AG09319 (cell line): ENCODE results near the gene FCGR3A.
"Not testable (repeated sequence)": the region's sequence is repeated elsewhere in the genome, so short reads cannot be mapped to it uniquely, and the experiment has no call there.

ENCODE experiments used
- DNase-seq: peaks from one replicate; pipeline ENCODE4 v3.0.0-alpha.2; 2010; ENCODE audit warnings: low read depth; ENCODE audit errors: extremely low read depth

FCGR3A gene

GRCh38 chr1:161557506-161558450, 8.2 kb upstream of the FCGR3A start:
- not testable (repeated sequence) for DNase-seq

DNA sequence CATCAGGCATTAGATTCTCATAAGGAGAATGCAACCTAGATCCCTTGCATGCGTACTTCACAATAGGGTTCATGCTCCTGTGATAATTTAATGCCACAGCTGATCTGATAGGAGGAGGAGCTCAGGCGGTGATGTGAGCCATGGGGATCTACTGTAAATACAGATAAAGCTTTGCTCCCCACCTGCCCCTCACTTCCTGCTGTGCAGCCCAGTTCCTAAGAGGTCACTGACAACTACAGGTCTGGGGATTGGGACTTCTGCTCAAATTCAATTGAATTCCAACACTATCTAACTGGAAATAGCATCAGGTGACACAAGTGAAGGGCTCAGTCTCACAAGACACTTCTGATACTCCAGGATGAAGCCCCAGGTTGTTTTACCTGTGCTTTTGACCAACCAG, 7.4 kb upstream of the FCGR3A start:
- DNase-seq, result not testable (repeated sequence)

DNA sequence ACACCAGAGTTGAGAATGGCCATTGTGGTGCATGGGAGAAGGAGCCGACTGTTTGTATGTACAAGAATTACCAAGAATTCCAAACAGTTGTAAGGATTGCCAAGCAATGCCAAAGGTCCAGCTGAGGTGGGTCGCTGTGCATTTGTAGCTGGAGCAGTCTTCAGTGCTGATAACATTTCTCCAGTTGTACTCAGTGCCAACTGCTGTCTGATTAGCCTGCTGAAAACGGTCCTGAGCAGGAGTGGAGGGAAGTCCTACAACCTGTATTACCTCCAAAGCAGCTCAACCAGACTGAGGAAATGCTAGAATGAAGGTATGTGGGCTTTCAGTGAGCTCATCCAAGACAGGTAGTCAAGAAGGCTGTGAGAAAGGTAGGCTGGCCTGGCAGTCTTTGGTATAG, 6.5 kb upstream of the FCGR3A start:
- DNase-seq, result not testable (repeated sequence)

- not testable (repeated sequence) for DNase-seq
These were observed 5.3 kb upstream of the FCGR3A start for GRCh38 chr1:161554815-161555417.

DNA sequence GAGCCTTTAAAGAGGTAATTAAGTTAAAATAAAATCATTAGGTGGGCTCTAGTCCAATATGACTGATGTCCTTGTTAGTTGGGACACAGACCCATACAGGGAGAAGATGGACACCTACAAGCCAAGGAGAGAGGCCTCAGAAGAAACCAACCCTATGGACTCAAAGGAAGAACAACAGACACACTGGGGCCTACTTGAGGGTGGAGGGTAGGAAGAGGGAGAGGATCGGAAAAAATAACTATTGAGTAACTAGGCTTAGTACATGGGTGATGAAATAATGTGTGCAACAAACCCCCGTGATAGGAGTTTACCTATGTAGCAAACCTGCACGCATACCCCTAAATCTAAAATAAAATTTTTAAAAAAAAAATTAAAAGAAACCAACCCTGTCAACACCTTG, 4.7 kb upstream of the FCGR3A start:
- not testable (repeated sequence) for DNase-seq

GRCh38 chr1:161553631-161554030, 4.0 kb upstream of the FCGR3A start:
- not testable (repeated sequence) for DNase-seq

DNA sequence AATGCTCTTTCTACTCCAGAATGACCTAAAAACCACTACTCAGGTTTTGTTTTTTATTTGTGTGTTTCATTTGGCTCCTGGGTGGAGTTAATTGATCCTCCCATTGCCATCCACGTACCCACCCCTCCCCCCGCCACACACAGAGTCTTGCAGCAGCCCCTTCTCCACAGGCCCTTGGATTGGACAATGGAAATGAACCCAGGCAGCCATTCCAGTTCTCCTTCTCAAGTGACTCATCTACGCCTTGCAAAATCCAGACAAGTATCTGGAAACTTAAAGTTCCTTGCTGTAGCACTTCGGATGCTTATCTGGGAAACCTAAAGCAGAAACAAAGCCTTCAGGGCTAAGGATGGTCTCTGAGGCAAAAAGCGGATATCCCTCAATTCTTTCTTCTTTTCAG, 1.3 kb upstream of the FCGR3A start:
- DNase-seq, result not testable (repeated sequence)

GRCh38 chr1:161548749-161549406, 740 bp downstream of the FCGR3A start:
- DNase-seq, result not testable (repeated sequence)

- not testable (repeated sequence) for DNase-seq
These were observed 1.4 kb downstream of the FCGR3A start for GRCh38 chr1:161547995-161548741.

GRCh38 chr1:161545005-161545731, 4.5 kb downstream of the FCGR3A start:
- DNase-seq, result not testable (repeated sequence)

- DNase-seq, result not testable (repeated sequence)
These were observed 6.5 kb downstream of the FCGR3A start for GRCh38 chr1:161543125-161543524.

DNA sequence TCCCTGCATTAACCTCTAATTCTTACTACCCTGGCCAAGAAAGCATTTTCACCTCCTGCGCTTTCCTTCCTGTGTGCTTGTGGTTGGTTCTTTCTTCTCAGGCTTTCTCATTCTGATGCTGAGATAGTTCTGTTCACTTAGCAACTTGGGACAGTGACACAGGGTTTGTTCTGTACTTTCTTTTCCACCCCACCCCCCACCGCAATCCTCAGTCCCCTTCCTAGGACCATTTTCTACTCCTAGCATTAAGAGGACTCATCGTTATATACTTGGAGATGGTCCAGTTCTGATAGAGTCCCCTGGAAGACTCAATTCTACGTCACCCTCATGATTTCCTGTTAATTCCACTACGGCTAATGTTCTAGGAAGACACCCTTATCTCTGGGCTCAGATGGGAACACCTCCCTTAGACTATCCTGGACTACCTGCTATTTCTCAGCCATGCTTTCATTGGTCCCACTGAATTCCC, 7.5 kb downstream of the FCGR3A start:
- not testable (repeated sequence) for DNase-seq

DNA sequence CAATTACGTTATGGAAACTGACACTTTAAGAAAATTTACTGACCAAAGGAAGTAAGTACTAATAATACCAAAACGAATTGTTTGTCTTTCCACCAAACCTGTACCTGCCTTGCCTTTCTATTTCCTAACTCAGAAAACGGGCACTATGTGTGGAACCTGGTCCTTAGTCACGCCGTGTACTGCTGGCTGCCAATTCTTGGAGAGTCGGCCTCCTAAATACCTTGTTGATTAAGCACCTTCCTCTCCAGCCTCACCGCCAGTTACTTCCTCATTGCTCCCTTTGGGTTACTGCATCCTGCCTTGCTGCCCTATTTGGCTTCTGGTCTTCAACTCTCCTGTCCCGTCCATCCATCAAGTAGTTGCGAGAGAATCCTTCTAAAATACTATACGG, 9.1 kb downstream of the FCGR3A start:
- not testable (repeated sequence) for DNase-seq

DNA sequence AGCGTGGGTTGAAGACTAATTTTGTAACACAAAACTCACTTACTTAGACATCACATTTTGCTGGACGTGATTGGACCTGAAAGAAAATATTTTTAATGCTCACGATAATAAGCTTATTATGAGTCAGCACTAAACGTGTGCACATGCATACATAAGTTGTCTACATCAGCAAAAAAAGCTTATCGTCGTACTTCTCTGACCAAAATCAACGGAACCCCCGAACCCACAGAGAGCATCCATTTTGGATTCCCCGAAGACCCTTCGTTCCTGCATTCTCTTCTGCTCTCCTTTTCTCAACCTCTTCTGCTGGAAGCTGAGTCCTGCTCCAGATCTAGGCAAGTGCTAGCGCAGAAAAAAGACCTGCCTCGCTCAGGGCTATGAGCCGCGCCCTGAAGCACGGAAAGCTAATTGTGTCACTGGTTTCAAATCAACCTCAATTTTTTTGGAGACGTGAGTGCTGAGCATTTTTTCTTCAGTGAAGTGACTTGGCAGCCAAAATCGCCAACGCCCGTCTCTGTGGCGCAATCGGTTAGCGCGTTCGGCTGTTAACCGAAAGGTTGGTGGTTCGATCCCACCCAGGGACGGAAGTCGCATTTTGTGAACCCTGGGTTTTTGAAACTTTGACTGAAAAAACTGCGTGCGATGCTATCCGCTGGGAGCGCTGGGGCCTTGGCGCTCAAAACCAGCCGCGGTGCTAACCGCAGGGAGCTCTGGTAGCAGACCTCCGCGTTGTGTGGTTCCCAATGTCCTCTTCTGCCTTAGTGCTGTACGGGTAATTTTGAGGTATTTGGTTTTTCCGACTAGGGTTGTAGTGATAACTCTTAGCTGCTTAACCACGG, 9.7 kb downstream of the FCGR3A start:
- peak; percentile 59 for DNase-seq

DNA sequence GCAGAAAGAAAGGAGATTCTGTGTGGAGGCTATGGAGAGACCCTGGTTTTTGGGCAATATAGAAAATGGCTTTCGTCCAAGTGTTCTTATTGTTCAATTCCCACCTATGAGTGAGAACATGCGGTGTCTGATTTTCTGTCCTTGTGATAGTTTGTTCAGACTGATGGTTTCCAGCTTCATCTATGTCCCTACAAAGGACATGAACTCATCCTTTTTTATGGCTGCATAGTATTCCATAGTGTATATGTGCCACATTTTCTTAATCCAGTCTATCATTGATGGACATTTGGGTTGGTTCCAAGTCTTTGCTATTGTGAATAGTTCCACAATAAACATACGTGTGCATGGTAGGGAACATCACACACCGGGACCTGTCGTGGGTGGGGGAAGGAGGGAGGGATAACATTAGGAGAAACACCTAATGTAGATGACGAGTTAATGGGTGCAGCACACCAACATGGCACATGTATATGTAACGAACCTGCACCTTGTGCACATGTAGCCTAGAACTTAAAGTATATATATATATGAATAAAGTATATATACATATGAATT, 10.6 kb downstream of the FCGR3A start:
- DNase-seq, result not testable (repeated sequence)

DNA sequence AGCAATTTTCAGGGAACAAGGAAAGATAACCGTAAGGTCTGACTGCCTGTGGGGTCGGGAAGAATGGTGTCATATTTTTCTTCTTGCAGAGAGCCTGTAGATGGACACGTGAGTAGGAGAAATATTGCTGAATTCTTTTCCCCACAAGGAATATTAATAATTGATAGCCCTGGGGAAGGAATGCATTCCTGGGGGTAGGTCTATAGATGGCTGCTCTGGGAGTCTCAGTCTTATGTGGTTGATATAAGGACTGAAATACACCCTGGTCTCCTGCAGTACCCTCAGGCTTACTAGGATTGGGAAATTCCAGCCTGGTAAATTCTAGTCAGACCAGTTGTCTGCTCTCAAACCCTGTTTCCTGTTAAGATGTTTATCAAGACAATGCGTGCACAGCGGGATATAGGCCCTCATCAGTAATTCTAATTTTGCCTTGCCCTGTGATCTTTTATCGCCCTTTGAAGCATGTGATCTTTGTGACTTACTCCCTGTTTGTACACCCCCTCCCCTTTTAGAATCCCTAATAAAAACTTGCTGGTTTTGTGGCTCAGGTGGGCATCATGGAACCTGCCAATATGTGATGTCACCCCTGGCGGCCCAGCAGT, 12.4 kb downstream of the FCGR3A start:
- DNase-seq, result not testable (repeated sequence)

- not testable (repeated sequence) for DNase-seq
These were observed 16.7 kb downstream of the FCGR3A start for GRCh38 chr1:161532644-161533567.
